HCT116 (cell line): ENCODE measurements around the gene DGKG. TPM values are rescaled to one million over a fixed set of nuclear protein-coding genes. Genes with fewer than 3 reads are reported as not detected.

Source experiments
- ATAC-seq: fragments of 200-7000 bp; cut with Tn5 transposase; 2 replicates; pipeline ENCODE4 v1.9.1; 2020; ENCODE audit warnings: mild to moderate bottlenecking, moderate library complexity
- BruUV-seq: library from RNA; stranded (reverse); fragments of 400-500 nt; replicated peaks from 2 replicates; lab custom pipeline; 2021; lab: Mats Ljungman, UMichigan
- CTCF ChIA-PET: fragments of 300-600 bp; sonication (Branson Sonifier 250); formaldehyde crosslinking; loops from one replicate; lab custom pipeline; 2021; ENCODE audit warnings: antibody characterized with exemption; lab: Charles Lee
- POLR2A ChIA-PET: fragments of 300-600, 350-600 bp; sonication (Branson Sonifier 250); formaldehyde crosslinking; loops from one replicate; lab custom pipeline; 2021; ENCODE audit warnings: antibody characterized with exemption; lab: Charles Lee
- RAD21 ChIA-PET, 2 experiments: fragments of 300-600 bp; sonication (Branson Sonifier 250); formaldehyde crosslinking; loops; one replicate each; lab custom pipeline; 2023; ENCODE audit warnings: low total read pairs in 2 of 2; ENCODE audit not compliant: uncharacterized antibody in 2 of 2, unreplicated experiment in 2 of 2, low non-redundant PET in 1 of 2; lab: Charles Lee
- DNase-seq: peaks from one replicate; pipeline ENCODE4 v3.0.0-alpha.2; 2010; ENCODE audit warnings: low read depth, low spot score
- H2AFZ ChIP-seq: fragments of 200-600 bp; shearing (Covaris generic), sonication (generic); 2 replicates; pipeline ENCODE4 v1.6.1; 2017; ENCODE audit warnings: low read depth, mixed run types, mixed read lengths, antibody characterized with exemption, low read length; ENCODE audit not compliant: poor library complexity, severe bottlenecking
- H3K27ac ChIP-seq: 2 replicates; pipeline ENCODE4 v1.5.1; 2012; ENCODE audit warnings: low read depth, low read length
- H3K27me3 ChIP-seq: fragments of 200-600 bp; sonication (generic); 2 replicates; pipeline ENCODE4 v1.6.1; 2016; ENCODE audit warnings: mixed run types, low read length, mixed read lengths; ENCODE audit not compliant: insufficient read depth
- H3K36me3 ChIP-seq, 2 experiments: fragments of 200-500 bp in 1 of 2; fragments of 200-600 bp in 1 of 2; sonication (Bioruptor generic) in 1 of 2; sonication (generic) in 1 of 2; 2 replicates each; pipeline versions ENCODE4 v1.5.1 to v1.6.1; 2014 to 2016; ENCODE audit warnings: low read length in 2 of 2, inconsistent platforms in 1 of 2, mixed read lengths in 1 of 2, mixed run types in 1 of 2; ENCODE audit not compliant: insufficient read depth in 2 of 2, control insufficient read depth in 1 of 2
- H3K4me1 ChIP-seq, 2 experiments: fragments of 200-600 bp in 1 of 2; sonication (generic) in 1 of 2; 2 replicates each; pipeline versions ENCODE4 v1.5.1 to v1.6.1; 2012 to 2017; ENCODE audit warnings: low read length in 2 of 2, inconsistent platforms in 1 of 2, mild to moderate bottlenecking in 1 of 2, mixed read lengths in 1 of 2, mixed run types in 1 of 2, moderate library complexity in 1 of 2; ENCODE audit not compliant: insufficient read depth in 2 of 2, control insufficient read depth in 1 of 2
- H3K4me2 ChIP-seq: fragments of 200-600 bp; sonication (generic); 2 replicates; pipeline ENCODE4 v1.6.1; 2017; ENCODE audit warnings: mixed run types, low read length, mixed read lengths
- H3K4me3 ChIP-seq, 2 experiments: fragments of 200-600 bp in 1 of 2; sonication (generic) in 1 of 2; replicated peaks in 1 of 2; 2 replicates each; pipeline ENCODE4 v1.5.1; 2011 to 2016; ENCODE audit warnings: low read length in 2 of 2, control low read depth in 1 of 2, low read depth in 1 of 2, mild to moderate bottlenecking in 1 of 2, mixed read lengths in 1 of 2, mixed run types in 1 of 2
- H3K79me2 ChIP-seq: fragments of 200-600 bp; sonication (generic); 2 replicates; pipeline ENCODE4 v1.6.1; 2017; ENCODE audit warnings: mild to moderate bottlenecking, mixed run types, low read length, moderate library complexity, mixed read lengths; ENCODE audit not compliant: insufficient read depth
- H3K9ac ChIP-seq: fragments of 200-600 bp; sonication (generic); 2 replicates; pipeline ENCODE4 v1.6.1; 2016; ENCODE audit warnings: low read length, mixed read lengths
- H3K9me2 ChIP-seq: fragments of 200-600 bp; sonication (generic), shearing (Covaris generic); 2 replicates; pipeline ENCODE4 v1.6.1; 2017; ENCODE audit warnings: mixed run types, mild to moderate bottlenecking, moderate library complexity; ENCODE audit not compliant: insufficient read depth
- H3K9me3 ChIP-seq, 2 experiments: fragments of 200-500 bp in 1 of 2; fragments of 200-600 bp in 1 of 2; sonication (Bioruptor generic) in 1 of 2; sonication (generic) in 1 of 2; 2 replicates each; pipeline ENCODE4 v1.6.1; 2014 to 2017; ENCODE audit warnings: low read length in 2 of 2, mixed read lengths in 2 of 2, inconsistent platforms in 1 of 2, low read depth in 1 of 2, mild to moderate bottlenecking in 1 of 2, mixed run types in 1 of 2, moderate library complexity in 1 of 2; ENCODE audit not compliant: control insufficient read depth in 1 of 2, insufficient read depth in 1 of 2
- H4K20me1 ChIP-seq: fragments of 200-600 bp; sonication (generic), shearing (Covaris generic); 2 replicates; pipeline ENCODE4 v1.6.1; 2017; ENCODE audit warnings: mixed run types, mild to moderate bottlenecking, moderate library complexity; ENCODE audit not compliant: insufficient read depth
- EGR1 ChIP-seq: IDR thresholded peaks from 2 replicates; pipeline ENCODE4 v1.6.1; 2012; ENCODE audit warnings: low read depth
- ELF1 ChIP-seq: IDR thresholded peaks from 2 replicates; pipeline ENCODE4 v1.6.1; 2012; ENCODE audit warnings: low read depth, borderline replicate concordance
- EZH2phosphoT487 ChIP-seq: fragments of 200-600 bp; IDR thresholded peaks from 2 replicates; pipeline ENCODE4 v1.6.1; 2018; ENCODE audit warnings: antibody characterized with exemption, borderline replicate concordance
- FOSL1 ChIP-seq: IDR thresholded peaks from 2 replicates; pipeline ENCODE4 v1.6.1; 2012; ENCODE audit warnings: low read depth
- JUND ChIP-seq: IDR thresholded peaks from 2 replicates; pipeline ENCODE4 v1.6.1; 2012
- MAX ChIP-seq: IDR thresholded peaks from 2 replicates; pipeline ENCODE4 v1.6.1; 2012
- POLR2A ChIP-seq: IDR thresholded peaks from 2 replicates; pipeline ENCODE4 v1.7.0; 2011; ENCODE audit warnings: borderline replicate concordance; ENCODE audit not compliant: insufficient read depth, insufficient read length; ENCODE audit errors: extremely low read depth
- POLR2AphosphoS5 ChIP-seq: IDR thresholded peaks from 2 replicates; pipeline ENCODE4 v1.6.1; 2011; ENCODE audit warnings: mild to moderate bottlenecking, low read depth, low read length, moderate library complexity
- RAD21 ChIP-seq: IDR thresholded peaks from 2 replicates; pipeline ENCODE4 v1.6.1; 2012; ENCODE audit warnings: low read depth, mild to moderate bottlenecking
- SIN3A ChIP-seq: IDR thresholded peaks from 2 replicates; pipeline ENCODE4 v1.6.1; 2012; ENCODE audit warnings: low read depth
- SP1 ChIP-seq: IDR thresholded peaks from 2 replicates; pipeline ENCODE4 v1.6.1; 2012; ENCODE audit warnings: low read depth
- SRF ChIP-seq: IDR thresholded peaks from 2 replicates; pipeline ENCODE4 v1.6.1; 2012; ENCODE audit warnings: low read depth
- TCF7L2 ChIP-seq: IDR thresholded peaks from 2 replicates; pipeline ENCODE4 v1.7.0; 2011; ENCODE audit warnings: borderline replicate concordance, inconsistent platforms; ENCODE audit not compliant: insufficient read depth, insufficient read length; ENCODE audit errors: extremely low read depth
- YY1 ChIP-seq: IDR thresholded peaks from 2 replicates; pipeline ENCODE4 v1.6.1; 2011; ENCODE audit warnings: low read length, low read depth, moderate library complexity, mild to moderate bottlenecking; ENCODE audit not compliant: insufficient replicate concordance; ENCODE audit errors: extremely low read depth
- ZNF274 ChIP-seq: fragments of 200-500 bp; sonication (Bioruptor generic); IDR thresholded peaks from 2 replicates; pipeline ENCODE4 v1.6.1; 2014; ENCODE audit warnings: mild to moderate bottlenecking, low read depth, low read length, inconsistent platforms
- intact Hi-C: fragments of 100-400 bp; cut with micrococcal nuclease; formaldehyde crosslinking; loops from 2 replicates; pipeline ENCODE4 v1.10.0; 2022
- total RNA-seq: library from RNA; stranded (reverse); gene quantifications from one replicate; pipeline ENCODE4 v1.2.1, GENCODE V29; 2021; ENCODE audit not compliant: unreplicated experiment

Gene DGKG
- total RNA-seq, 1 experiment from 2014 or later, result 4.8 TPM

GRCh38 chr3:186124592-186124991 lies 237.4 kb downstream of the DGKG start:
- H3K9me3 ChIP-seq, result no peaks in the 10 kb centered on the region
- no peak overlapping the region for H3K9ac ChIP-seq
- no peaks in the 10 kb centered on the region for H3K79me2 ChIP-seq
- POLR2A ChIA-PET, result no interaction called here
- intact Hi-C loops, result no loop called here
- BruUV-seq, result no TSS peak
- H3K9me2 ChIP-seq, result no peaks in the 10 kb centered on the region
- no peaks in the 10 kb centered on the region; the same call in 1 of the 2 replicates for H3K27me3 ChIP-seq
- H3K4me1 ChIP-seq, result peaks cover 0 to 5% of the 10 kb centered on the region in 2 experiments; a peak in 2 of 4 replicates
- no peak overlapping the region for H2AFZ ChIP-seq
- H3K4me2 ChIP-seq, result no peak overlapping the region
- no peaks in the 10 kb centered on the region for H3K36me3 ChIP-seq
- DNase-seq (no peak), ATAC-seq (no peak)
- CTCF ChIA-PET, result no interaction called here
- RAD21 ChIA-PET, result no interaction called here
- no peak overlapping the region for H3K4me3 ChIP-seq
- TF ChIP-seq TCF7L2 (no peak), FOSL1 (no peak), SP1 (no peak), SRF (no peak), SIN3A (no peak), MAX (no peak), POLR2A (no peak), ELF1 (no peak), EZH2phosphoT487 (no peak), POLR2AphosphoS5 (no peak), ZNF274 (no peak), RAD21 (no peak)
- H3K27ac ChIP-seq, result no peak overlapping the region
- H4K20me1 ChIP-seq, result no peaks in the 10 kb centered on the region

GRCh38 chr3:186123012-186123411 lies 239.0 kb downstream of the DGKG start:
- no TSS peak for BruUV-seq
- no peak overlapping the region for H2AFZ ChIP-seq
- ATAC-seq (no peak), DNase-seq (no peak)
- no peak overlapping the region for H3K9ac ChIP-seq
- no peak overlapping the region for H3K4me2 ChIP-seq
- intact Hi-C loops, result no loop called here
- no peaks in the 10 kb centered on the region for H4K20me1 ChIP-seq
- no peaks in the 10 kb centered on the region for H3K9me2 ChIP-seq
- no peaks in the 10 kb centered on the region for H3K9me3 ChIP-seq
- H3K36me3 ChIP-seq, result no peaks in the 10 kb centered on the region
- peaks cover 0 to 5% of the 10 kb centered on the region in 2 experiments; a peak in 2 of 4 replicates for H3K4me1 ChIP-seq
- no peak overlapping the region for H3K4me3 ChIP-seq
- POLR2A ChIA-PET, result no interaction called here
- RAD21 ChIA-PET, result no interaction called here
- TF ChIP-seq SP1, result no peak
- no peak for TF ChIP-seq YY1
- TF ChIP-seq ELF1, result no peak
- TF ChIP-seq JUND, result no peak
- no peak for TF ChIP-seq MAX
- TF ChIP-seq POLR2A, result no peak
- TF ChIP-seq EGR1, result no peak
- peaks cover 7% of the 10 kb centered on the region; the same call in 1 of the 2 replicates for H3K27me3 ChIP-seq
- CTCF ChIA-PET, result no interaction called here
- no peak overlapping the region for H3K27ac ChIP-seq
- no peaks in the 10 kb centered on the region for H3K79me2 ChIP-seq
